CD4-positive, alpha-beta T cell treated with Interleukin-17A for 1 hour (primary cell): ENCODE data around the gene AQP3.
"Not testable (repeated sequence)": the region's sequence is repeated elsewhere in the genome, so short reads cannot be mapped to it uniquely, and the experiment has no call there.

Source experiments
- DNase-seq: peaks from one replicate; pipeline ENCODE4 v3.0.0-alpha.2; 2020

The AQP3 gene

GRCh38 chr9:33408087-33408486 is 39.3 kb downstream of the AQP3 start:
- DNase-seq, result no peak

- no peak for DNase-seq
Measured at GRCh38 chr9:33407061-33407460, 40.3 kb downstream of the AQP3 start.

- no peak for DNase-seq
Measured at GRCh38 chr9:33404788-33405362, 42.5 kb downstream of the AQP3 start.

DNA sequence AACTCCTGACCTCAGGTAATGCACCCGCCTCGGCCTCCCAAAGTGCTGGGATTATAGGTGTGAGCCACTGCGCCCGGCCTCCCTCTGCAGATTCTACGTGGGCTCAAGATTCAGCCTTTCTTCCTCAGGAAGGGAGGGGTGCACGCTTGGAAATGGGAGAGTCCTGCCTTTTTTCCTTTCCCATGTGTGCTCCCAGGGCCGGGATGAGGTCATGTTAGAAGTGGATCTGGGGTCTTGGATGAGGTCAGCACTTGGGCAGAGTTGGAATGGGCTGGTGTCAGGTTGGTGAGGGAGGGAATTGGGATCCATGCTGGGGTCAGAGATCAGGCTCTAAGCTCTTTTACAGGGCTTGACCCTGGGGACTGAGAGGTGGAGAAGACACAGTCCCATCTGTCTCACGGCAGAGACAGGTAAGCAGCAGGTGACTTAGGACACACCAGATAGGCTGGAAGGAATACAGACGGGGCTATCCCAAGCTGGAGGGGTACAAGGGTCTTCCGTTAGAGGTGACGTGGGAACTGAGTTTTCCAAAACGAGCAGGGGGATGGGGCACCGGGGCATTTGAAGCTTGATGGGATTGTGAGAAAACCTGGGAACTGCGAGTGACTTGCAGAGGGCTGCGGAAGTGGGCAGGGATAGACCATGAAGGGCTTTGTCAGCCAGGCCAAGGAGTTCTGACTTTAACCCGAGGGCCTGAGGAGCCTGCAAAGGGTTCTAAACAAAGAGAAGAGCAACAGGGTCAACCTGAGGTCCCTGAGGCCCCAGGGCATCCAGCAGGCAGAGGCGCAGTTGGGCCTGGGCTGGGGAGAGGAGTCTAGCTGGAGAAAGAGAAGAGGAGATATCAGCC is 43.2 kb downstream of the AQP3 start:
- DNase-seq, result no peak

- not testable (repeated sequence) for DNase-seq
Measured at GRCh38 chr9:33402371-33402770, 45.0 kb downstream of the AQP3 start, which contains the start of gene AQP7. AQP7 (minus strand) TSS chr9:33402568; CDS start chr9:33401262, 1,306 bp downstream.

DNA sequence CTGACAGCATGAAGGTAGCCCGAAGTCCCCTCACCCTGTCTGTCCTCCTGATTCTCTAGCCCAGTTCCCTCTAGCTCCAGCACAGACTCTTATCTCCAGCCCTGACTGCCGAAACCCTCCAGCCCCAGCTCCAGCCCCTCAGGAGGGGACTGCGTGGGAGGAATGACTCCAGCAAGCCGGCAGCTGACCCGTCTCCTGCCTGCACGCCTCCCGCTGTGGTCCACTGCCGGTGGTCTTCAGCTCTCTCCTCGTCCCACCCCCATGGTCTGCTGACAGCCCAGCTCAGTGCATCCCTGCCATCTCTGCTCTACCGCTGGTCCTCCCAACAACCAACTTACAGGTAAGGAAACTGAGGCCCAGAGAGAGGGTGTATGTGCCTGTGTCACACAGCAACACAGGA is 45.6 kb downstream of the AQP3 start:
- DNase-seq, result not testable (repeated sequence)

DNA sequence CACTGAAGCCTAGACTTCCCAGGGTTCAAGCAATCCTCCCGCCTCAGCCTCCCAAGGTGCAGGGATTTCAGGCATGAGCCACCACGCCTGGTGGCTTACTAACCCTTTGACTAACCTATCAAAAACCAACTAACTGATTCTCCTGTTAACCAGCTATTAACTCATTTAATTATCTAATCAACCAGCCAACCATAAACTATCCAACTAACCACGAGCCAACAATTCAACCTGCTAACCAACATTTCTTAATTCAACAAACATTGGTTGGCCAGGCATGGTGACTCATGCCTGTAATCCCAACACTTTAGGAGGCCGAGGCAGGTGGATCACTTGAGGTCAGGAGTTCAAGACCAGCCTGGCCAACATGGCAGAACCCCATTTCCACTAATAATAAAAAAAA is 48.3 kb downstream of the AQP3 start:
- not testable (repeated sequence) for DNase-seq

DNA sequence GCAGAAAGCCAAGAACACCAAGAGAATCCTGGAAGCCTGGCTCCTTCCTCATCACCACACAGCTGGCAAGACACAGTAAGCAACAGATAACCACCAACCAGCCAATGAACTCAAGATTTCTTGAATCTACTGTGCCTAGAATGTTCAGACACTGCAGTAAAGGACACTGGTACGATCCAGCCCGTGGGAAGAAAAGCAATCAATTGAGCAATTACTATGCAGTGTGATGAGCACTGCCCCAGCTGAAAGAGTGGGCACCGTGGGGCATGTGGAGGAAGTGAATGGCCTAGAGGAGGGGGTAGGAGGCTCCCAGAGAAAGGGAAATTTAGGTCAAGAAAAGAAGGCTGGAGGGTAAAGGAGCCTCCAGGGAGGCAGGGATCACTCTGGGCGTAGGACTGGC is 49.6 kb downstream of the AQP3 start:
- DNase-seq, result not testable (repeated sequence)

GRCh38 chr9:33395159-33395879 is 52.1 kb downstream of the AQP3 start:
- DNase-seq, result not testable (repeated sequence)

GRCh38 chr9:33393986-33394385 is 53.4 kb downstream of the AQP3 start:
- not testable (repeated sequence) for DNase-seq

DNA sequence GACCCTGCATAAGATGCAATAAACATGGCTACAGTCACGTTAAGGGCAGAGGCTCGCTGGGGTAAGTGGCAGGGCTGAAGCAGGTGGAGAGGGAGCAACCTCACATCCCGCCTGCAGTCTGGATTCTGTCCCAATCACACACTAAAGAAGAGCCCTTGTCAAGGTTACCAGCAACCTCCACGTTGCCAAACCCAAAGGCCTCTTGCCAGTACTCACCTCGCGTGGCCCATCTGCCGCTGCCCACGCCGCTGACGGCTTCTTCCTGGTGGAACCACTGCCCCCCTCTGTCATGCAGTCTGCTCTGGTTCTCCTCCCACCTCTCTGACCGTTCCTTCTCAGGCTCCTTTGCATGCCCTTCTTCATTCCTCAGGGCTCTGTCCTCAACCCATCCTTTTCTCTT is 53.8 kb downstream of the AQP3 start:
- no peak for DNase-seq

- DNase-seq, result not testable (repeated sequence)
Measured at GRCh38 chr9:33392591-33393021, 54.8 kb downstream of the AQP3 start.
